Measurements from ENCODE around the gene GOSR1.
"Not testable (repeated sequence)": the region's sequence is repeated elsewhere in the genome, so short reads cannot be mapped to it uniquely, and the experiment has no call there.

The GOSR1 gene

DNA sequence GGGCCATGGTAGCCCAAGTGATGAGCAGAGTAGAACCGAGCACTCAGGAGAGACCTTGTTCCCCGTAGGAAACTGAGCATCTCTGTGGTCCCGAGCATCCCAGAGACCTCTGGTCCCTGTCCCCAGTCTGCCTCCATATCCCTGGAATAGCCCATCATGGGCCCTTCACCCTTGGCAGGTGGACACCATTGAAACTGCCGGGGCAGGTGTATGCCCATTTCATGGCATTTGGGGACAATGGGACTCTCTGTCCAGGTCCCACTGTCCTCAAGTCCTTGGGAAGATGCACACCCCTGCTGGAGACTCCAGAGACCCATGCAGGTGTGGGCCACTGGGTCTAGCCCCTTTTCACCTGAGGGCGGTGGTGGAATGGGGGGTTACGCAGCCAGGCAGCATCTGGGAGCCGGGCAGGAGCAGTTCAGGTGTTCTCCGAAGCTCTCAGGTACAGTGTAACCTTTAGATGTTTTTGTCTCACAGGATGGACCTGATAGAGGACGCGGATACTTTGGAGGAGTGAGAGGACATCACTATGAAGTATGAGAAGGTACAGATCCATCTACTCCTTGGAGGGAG lies 75.9 kb downstream of the GOSR1 start:
- TF ChIP-seq, protein P1, sequence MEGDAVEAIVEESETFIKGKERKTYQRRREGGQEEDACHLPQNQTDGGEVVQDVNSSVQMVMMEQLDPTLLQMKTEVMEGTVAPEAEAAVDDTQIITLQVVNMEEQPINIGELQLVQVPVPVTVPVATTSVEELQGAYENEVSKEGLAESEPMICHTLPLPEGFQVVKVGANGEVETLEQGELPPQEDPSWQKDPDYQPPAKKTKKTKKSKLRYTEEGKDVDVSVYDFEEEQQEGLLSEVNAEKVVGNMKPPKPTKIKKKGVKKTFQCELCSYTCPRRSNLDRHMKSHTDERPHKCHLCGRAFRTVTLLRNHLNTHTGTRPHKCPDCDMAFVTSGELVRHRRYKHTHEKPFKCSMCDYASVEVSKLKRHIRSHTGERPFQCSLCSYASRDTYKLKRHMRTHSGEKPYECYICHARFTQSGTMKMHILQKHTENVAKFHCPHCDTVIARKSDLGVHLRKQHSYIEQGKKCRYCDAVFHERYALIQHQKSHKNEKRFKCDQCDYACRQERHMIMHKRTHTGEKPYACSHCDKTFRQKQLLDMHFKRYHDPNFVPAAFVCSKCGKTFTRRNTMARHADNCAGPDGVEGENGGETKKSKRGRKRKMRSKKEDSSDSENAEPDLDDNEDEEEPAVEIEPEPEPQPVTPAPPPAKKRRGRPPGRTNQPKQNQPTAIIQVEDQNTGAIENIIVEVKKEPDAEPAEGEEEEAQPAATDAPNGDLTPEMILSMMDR (IDR thresholded peaks at IDR 0.05; ENCODE audit: borderline replicate concordance, insufficient read depth, low read depth, low read length): no peak
- no peak overlapping the region for H3K4me3 ChIP-seq (ENCODE audit: low read depth, low read length)

DNA sequence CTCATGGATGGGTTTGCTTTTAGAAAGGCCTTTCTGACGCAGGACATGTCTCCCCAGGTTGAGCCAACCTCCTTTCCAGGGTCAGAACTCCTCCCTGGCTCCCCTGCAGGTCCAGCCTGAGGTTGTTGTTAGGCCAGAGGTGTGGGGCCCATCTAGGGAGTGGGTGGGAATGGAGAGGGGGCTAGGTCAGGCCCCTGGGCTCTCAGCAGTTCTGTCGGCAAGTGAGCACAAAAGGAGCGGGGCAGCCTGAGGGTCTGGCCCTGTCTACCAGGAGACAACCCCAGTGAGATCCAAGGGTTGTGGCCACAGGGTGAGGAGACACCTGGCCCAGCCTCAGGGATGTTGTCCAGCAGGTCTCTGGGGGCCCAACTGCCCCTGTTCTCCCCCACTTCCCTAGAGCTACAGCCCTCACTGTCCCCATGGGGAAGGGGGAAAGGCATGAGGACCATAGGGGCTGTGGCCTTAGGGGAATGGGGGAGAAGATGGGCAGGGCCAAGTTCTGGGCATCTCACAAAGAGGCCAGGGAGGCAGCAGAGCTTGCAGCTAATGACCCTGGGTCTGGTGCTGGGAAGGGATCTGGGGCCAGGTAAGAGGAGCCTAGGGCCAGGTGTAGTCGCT lies 76.7 kb downstream of the GOSR1 start:
- not testable (repeated sequence) for H3K4me3 ChIP-seq (ENCODE audit: low read depth, low read length)

DNA sequence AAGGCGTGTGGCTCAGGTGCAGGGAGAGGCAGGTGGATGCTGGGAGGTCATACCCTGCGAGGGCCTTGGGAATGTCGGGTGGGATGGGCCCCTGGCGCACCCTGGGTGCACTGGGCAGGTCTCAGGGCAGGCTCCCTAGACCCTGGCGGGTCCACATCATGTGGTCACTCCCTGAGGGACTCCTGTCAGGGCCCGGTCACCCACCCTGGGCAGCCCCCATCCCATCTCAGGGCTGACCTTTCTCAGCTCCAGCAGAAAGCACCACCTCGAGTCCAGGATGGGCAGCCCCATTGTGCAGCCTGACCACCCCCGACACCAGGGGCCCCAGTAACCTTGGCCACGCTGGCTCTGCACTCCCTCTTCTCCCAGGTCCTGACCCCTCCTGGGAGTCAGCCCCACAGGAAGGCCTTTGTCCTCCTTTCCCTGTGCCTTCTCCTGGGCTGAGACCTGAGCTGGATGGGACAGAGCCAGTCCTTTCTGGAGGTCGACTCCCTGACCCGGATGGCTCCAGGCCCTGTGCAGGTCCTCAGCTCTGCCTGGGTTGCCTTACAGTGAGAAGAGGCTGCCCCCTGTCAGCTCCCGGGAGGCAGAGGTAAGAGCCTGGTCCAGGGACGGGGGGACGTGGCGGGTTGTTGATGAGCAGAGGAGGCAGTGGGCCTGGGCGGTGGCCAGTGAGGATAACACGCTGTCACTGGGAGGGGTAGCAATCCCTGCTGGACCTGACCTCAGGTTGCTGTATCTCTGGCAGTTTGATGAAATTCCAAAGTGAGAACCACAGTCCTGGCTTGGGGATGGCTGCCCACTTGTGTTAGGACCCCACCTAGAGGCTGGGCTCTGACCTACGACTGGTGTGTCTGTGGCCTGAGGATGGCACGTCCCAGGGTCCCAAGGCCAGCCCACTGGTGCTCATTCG lies 77.9 kb downstream of the GOSR1 start:
- TF ChIP-seq, protein P1 (IDR thresholded peaks at IDR 0.05; ENCODE audit: borderline replicate concordance, insufficient read depth, low read depth, low read length): no peak
- H3K4me3 ChIP-seq (ENCODE audit: low read depth, low read length): no peak overlapping the region

DNA sequence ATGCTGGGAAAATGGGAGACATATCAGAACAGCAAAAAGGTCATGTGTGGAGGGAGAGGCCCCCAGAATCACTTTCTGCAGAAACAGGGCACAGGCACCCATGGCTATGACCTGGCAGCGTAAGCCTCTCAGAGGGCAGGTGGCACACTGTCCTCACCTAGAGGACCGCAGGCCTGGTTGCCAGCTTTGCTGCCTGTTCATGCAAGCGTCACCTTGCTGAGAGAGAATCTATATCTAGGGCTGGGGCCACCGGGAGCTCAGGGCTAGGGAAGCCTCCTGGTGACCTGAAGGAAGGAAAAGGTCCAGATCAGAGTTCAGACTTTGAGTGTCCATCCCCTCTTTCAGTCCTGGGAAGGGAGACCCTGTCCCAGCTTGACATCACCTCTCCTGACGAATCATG lies 78.7 kb downstream of the GOSR1 start:
- no peak overlapping the region for H3K4me3 ChIP-seq (ENCODE audit: low read depth, low read length)
- TF ChIP-seq, protein P1 (IDR thresholded peaks at IDR 0.05; ENCODE audit: borderline replicate concordance, insufficient read depth, low read depth, low read length): no peak

DNA sequence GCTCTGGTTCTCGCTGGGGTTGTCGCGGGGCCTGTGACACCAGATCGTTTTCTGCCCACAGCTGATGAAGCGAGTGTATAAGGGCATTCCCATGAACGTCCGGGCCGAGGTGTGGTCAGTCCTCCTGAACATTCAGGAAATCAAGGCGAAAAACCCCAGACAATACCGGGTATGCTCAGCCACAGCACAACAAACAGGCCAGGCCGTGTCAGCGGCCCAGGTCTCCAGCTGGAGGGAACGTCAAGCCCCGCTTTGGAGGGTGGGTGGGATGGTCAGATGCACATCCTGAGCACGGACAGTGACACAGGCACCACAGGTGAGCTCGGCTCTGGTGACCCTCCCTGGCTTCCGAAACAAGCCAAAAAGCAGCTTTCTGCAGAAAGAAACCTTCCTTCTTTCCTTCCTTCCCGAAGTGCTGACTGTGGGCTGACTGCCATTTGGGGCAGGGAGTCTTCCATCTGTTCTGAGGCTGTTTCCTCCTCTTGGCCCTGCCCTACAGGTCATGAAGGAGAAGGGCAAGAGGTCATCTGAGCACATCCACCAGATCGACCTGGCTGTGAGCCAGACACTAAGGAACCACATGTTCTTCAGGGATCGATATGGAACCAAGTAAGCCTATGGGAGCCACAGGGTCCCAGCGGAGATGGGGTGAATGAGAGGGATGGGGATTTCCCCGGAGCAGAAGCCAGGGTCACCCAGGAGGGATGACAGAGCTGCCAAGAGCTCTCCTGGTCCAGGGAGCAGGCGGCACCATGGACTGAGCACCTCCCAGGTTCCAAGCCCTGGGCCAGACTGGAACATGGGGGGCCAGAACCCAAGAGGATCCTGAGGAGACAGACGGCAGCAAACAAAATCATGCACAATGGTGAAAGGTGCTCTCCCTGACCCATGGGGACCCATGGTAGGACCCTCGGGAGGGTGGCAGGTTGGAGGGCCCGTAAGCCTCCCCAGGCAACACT lies 79.4 kb downstream of the GOSR1 start:
- TF ChIP-seq, protein P1 (IDR thresholded peaks at IDR 0.05; ENCODE audit: borderline replicate concordance, insufficient read depth, low read depth, low read length): no peak
- no peak overlapping the region for H3K4me3 ChIP-seq (ENCODE audit: low read depth, low read length)

DNA sequence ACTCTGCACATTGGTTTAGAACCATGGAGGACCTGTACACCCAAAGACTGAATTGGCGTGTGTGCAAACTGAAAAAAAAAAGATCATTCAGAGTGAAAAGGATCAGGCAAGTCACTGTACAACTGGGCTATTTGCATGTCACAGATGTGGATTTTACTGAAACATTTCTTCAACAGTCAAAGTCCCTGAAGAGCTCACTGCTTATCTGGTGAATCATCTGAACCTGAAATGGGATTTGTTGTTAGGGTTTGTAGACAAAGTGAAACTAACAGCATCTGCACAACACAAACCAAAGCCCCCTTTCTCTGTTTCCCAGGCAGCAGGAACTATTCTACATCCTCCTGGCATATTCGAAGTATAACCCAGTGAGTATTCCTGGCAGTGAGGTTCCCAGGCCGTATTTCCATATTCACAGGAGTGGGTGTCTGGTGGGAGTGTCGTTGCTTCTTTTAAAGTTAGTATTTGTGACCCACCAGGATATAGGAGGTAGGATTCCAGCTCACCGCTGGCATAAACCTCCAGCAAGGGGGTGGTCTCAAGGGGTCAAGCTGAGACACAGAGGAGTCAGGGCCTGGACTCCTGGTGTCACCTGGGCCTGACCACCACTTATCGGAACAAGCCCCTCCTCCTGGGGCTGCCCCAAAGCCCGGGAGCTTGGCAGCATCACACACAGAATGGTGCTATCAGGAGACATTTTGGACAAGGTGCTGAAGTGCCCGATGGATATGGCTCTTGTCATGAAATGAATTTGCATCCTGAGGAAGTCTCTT lies 80.9 kb downstream of the GOSR1 start:
- TF ChIP-seq, protein P1 (IDR thresholded peaks at IDR 0.05; ENCODE audit: borderline replicate concordance, insufficient read depth, low read depth, low read length): no peak
- no peak overlapping the region for H3K4me3 ChIP-seq (ENCODE audit: low read depth, low read length)
